Ishikawa (cell line): ENCODE measurements around the gene GRB10.

ENCODE experiments used
- CREB1 ChIP-seq: IDR thresholded peaks from 2 replicates; pipeline ENCODE4 v1.6.1; 2012; ENCODE audit warnings: low read depth
- EP300 ChIP-seq: IDR thresholded peaks from 2 replicates; pipeline ENCODE4 v1.6.1; 2012; ENCODE audit warnings: borderline replicate concordance
- FOXM1 ChIP-seq: IDR thresholded peaks from 2 replicates; pipeline ENCODE4 v1.6.1; 2012; ENCODE audit warnings: low read depth, borderline replicate concordance
- NFIC ChIP-seq: IDR thresholded peaks from 2 replicates; pipeline ENCODE4 v1.6.1; 2012
- RAD21 ChIP-seq: IDR thresholded peaks from 2 replicates; pipeline ENCODE4 v1.6.1; 2012; ENCODE audit warnings: low read depth
- TCF12 ChIP-seq: IDR thresholded peaks from 2 replicates; pipeline ENCODE4 v1.6.1; 2012; ENCODE audit warnings: low read depth
- TEAD4 ChIP-seq: IDR thresholded peaks from 2 replicates; pipeline ENCODE4 v1.6.1; 2012
- TF ChIP-seq, protein P1 (sequence below): IDR thresholded peaks from 2 replicates; pipeline ENCODE4 v1.6.1; 2012
- TF ChIP-seq, protein P2 (sequence below): IDR thresholded peaks from 2 replicates; pipeline ENCODE4 v1.6.1; 2012; ENCODE audit warnings: low read depth, mild to moderate bottlenecking
- TF ChIP-seq, protein P3 (sequence below): IDR thresholded peaks from 2 replicates; pipeline ENCODE4 v1.6.1; 2012

DNA sequence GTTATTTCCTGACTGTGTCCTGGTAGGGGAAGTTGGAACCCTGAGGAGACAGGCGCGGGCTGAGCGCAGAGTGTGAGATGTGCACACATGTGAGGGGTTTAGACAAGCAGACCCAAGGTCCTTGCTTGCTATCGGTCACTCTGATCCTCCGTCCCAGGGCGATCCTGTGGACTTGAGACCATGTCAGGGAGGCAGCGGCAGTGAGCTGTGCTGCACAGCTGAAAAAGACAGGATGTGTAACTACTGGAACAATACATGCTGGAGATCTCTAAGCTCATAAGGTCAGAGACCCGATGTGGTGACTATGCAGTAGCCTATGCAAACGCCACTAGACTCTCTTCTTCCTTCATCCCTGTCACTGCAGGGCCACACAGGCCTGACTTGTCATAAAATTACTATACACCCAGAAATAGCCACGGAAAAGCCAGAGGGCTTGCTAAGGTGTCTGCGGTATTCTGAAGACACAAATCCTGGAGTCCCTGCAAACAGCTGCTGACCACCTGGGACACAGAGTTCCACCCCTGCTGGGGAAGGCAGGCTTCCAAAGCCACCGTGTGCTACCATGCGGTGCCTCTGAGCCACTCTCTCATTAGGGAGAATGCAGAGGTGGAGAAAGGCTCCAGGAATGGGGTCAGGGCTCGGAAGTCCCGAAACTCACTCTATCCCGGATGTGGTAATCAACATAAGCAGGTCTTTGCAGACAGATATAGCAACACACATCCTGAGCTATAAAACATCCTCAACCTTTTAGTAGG lies 126.4 kb downstream of the GRB10 start:
- TF ChIP-seq FOXM1 = no peak
- no peak for TF ChIP-seq CREB1
- TF ChIP-seq, protein P1, sequence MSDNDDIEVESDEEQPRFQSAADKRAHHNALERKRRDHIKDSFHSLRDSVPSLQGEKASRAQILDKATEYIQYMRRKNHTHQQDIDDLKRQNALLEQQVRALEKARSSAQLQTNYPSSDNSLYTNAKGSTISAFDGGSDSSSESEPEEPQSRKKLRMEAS = no peak
- TF ChIP-seq, protein P2, sequence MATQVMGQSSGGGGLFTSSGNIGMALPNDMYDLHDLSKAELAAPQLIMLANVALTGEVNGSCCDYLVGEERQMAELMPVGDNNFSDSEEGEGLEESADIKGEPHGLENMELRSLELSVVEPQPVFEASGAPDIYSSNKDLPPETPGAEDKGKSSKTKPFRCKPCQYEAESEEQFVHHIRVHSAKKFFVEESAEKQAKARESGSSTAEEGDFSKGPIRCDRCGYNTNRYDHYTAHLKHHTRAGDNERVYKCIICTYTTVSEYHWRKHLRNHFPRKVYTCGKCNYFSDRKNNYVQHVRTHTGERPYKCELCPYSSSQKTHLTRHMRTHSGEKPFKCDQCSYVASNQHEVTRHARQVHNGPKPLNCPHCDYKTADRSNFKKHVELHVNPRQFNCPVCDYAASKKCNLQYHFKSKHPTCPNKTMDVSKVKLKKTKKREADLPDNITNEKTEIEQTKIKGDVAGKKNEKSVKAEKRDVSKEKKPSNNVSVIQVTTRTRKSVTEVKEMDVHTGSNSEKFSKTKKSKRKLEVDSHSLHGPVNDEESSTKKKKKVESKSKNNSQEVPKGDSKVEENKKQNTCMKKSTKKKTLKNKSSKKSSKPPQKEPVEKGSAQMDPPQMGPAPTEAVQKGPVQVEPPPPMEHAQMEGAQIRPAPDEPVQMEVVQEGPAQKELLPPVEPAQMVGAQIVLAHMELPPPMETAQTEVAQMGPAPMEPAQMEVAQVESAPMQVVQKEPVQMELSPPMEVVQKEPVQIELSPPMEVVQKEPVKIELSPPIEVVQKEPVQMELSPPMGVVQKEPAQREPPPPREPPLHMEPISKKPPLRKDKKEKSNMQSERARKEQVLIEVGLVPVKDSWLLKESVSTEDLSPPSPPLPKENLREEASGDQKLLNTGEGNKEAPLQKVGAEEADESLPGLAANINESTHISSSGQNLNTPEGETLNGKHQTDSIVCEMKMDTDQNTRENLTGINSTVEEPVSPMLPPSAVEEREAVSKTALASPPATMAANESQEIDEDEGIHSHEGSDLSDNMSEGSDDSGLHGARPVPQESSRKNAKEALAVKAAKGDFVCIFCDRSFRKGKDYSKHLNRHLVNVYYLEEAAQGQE = no peak
- TF ChIP-seq, protein P3, sequence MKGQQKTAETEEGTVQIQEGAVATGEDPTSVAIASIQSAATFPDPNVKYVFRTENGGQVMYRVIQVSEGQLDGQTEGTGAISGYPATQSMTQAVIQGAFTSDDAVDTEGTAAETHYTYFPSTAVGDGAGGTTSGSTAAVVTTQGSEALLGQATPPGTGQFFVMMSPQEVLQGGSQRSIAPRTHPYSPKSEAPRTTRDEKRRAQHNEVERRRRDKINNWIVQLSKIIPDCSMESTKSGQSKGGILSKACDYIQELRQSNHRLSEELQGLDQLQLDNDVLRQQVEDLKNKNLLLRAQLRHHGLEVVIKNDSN = no peak
- TF ChIP-seq RAD21 = no peak
- no peak for TF ChIP-seq TCF12
- TF ChIP-seq TEAD4 = no peak
- TF ChIP-seq EP300 = no peak
- no peak for TF ChIP-seq NFIC
